ENCODE data around the gene EPHB2.
"Not testable (repeated sequence)": the region's sequence is repeated elsewhere in the genome, so short reads cannot be mapped to it uniquely, and the experiment has no call there.

Gene EPHB2

DNA sequence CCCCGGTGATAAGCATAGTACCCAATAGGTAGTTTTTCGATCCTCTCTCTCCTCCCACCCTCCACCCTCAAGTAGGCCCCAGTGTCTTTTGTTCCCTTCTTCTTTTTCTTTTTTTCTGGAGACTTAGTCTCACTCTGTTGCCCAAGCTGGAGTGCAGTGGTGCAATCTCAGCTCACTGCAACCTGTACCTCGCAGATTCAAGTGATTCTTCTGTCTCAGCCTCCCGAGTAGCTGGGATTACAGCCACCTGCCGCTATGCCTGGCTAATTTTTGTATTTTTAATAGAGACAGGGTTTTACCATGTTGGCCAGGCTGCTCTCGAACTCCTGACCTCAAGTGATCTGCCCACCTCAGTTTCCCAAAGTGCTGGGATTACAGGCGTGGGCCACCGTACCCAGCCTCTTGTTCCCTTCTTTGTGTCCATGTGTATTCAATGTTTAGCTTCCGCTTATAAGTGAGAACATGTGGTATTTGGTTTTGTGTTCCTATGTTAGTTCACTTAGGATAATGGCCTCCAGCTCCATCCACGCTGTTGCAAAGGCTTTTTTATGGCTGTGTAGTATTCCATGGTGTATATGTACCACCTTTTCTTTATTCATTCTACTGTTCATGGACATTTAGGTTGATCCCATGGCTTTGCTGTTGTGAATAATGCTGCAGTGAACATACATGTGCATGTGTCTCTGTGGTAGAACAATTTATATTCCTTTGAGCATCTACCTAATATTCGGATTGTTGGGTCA is 133.0 kb downstream of the EPHB2 start:
- DNase-seq = not testable (repeated sequence)

- no peak for DNase-seq
Observed at GRCh38 chr1:22844621-22845020, 134.0 kb downstream of the EPHB2 start.

- DNase-seq = no peak
Observed at GRCh38 chr1:22845398-22845935, 134.8 kb downstream of the EPHB2 start.

GRCh38 chr1:22846458-22846857 is 135.8 kb downstream of the EPHB2 start:
- DNase-seq = no peak

DNA sequence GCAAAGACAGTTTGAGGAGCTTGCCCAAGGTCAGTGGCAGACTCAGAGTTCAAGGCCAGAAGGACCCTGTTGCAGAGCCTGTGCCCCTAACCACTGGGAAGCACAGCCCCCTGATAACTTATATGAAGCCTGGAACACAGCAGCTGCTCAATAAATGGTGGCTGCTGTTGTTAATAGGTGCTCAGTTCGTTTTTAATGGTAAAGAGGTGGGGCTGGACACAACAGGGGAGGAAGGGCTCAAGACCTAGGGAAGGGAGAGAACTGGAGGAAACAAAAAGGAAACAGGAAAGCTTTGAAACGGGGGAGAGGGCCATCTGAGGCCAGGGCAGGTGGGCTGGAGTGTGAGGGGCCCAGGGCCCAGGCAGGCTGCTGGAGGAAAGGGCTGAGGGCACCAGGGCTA is 136.6 kb downstream of the EPHB2 start:
- DNase-seq = no peak

- DNase-seq = no peak
Observed at GRCh38 chr1:22847709-22848108, 137.1 kb downstream of the EPHB2 start.

DNA sequence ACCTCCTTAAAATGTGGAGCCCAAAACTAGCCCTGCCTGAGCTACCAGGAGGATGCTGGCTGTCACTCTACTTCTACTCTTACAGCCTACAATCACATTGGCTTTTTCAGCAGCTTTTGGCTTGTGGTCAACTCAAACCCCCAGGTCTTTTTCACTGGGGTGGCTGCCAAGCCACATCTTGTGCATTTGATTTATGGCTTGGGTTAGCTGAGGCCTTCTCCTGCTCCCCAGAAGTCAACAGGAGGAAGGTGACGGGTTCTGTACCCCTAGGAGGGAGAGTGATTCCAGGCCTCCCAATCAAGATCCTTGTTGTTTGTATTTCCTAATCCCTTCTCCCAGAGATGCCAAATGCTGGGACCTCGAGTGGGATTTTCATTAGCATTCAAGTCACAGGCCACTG is 137.8 kb downstream of the EPHB2 start:
- no peak for DNase-seq

DNA sequence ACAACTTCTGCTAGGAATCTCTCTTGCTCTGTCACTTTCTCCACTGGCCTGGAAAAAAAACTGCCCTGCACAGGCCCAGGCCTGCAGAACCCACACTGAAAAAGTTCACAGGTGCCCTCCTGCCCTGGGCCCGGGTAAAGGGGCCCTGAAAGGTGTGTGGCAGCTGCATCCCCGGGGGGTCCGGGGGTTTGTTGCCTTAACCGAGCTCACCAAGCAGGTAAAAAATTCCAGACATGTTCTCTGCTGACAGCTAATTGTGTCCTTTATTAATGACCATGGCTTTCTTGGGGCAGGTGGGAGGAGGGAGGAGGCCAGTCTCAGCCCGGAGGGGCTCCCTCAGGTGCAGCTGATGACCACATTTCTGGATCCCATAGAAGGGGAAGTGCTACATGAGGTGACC is 139.1 kb downstream of the EPHB2 start:
- DNase-seq = no peak

- DNase-seq = no peak
Observed at GRCh38 chr1:22850281-22850680, 139.6 kb downstream of the EPHB2 start.

DNA sequence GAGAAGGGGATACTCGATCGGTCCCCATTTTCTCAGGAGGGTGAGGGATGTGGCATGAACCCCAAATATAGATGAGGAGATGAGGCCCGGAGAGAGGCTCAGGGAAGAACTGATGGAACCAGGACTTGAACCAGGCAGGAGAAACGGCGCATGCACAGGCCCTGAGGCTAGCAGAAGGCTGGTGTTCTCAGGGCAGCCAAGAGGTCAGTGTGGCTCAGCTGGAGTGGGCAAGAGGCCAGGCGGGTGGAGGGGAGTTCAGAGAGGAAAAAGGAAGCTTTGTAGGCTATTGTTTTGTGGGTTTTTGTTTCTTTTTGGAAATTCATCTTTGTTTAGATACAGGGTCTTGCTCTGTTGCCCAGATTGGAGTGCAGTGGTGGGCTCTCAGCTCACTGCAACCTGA is 140.0 kb downstream of the EPHB2 start:
- DNase-seq = peak; percentile 81

DNA sequence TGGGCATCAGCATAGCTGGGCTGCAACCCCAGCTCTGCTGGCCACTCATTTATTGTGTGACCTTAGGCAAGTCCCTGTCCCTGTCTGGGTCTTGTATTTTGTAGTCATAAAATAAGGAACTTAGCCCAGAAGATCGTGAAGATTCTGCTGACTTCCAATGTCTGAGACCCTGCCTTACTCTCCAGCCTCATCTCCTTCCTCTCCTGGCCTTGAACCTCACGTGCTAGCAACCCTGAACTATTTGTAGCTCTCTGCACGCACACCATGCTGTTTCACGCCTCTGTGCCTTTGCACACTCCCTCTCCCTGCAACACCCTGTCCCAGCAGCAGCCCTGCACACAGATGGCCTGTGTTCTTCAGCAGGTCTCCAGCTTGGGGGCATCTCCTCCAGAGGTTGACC is 140.9 kb downstream of the EPHB2 start:
- no peak for DNase-seq

- DNase-seq = no peak
Observed at GRCh38 chr1:22852144-22852655, 141.6 kb downstream of the EPHB2 start.

DNA sequence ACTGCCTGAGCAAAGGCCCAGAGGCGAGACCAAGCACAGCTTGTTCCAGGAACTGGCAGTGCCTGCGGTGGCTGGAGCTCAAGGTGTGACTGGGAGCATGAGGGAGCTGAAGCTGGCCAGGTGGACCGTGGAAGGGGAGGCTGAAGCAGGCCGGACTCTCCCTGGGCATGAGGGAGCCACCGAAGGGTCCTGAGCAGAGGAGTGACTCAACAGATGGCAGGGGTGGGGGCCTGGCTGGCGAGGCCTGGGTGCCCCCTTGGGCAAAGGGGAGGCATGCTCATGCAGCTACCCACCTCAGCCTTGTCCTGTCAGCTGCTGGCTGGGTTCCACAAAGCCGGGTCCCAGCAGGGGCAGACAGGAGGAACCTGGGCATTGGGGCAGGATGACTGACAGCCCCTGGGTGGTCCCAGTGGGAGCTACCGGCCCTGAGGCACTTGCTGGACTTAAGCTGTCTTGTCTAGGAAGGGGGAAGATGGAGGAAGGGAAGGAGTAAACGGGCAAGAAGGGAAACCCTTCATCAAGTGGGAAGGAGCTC is 143.1 kb downstream of the EPHB2 start:
- DNase-seq = no peak

DNA sequence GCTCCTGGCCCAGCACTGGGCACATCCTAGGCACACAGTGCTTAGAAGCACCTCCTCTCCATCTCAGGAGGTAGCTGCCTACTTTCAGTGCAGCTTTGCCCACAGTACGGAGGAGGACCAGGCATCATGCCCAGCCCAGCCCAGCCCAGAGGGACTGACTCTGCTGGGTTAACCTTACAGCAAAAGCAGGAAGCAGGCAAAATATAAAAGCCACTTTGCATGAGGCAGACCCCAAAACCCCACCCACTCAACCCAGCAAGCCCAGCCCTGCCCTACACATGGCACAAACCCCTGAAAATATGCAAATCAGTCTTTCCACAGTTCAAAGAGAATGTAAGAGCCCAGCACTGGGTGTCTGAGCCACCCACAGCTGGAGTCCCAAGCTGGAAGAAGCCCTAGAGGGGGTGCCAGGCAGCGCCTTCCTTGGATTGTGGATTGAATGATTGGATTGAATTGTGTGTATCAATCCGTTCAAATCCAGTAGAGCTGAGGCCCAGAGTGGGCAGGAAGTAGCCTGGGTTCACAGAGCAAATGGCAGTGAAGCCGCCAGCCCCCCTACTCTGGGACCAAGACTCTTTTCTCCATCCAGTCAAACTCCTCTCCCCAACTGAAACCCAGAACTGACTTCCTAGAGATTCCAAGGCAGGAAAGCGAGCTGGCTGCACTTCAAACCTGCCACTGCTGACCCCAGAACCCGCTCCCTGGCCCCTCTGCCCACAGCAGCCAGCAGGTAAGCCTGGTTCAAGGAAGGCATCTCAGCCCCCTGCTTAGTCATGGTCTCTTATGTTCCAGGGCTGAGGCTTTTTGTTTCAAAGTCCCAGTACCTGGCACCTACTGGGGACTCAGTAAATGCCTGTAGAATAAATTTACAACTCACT is 144.3 kb downstream of the EPHB2 start:
- DNase-seq = no peak

DNA sequence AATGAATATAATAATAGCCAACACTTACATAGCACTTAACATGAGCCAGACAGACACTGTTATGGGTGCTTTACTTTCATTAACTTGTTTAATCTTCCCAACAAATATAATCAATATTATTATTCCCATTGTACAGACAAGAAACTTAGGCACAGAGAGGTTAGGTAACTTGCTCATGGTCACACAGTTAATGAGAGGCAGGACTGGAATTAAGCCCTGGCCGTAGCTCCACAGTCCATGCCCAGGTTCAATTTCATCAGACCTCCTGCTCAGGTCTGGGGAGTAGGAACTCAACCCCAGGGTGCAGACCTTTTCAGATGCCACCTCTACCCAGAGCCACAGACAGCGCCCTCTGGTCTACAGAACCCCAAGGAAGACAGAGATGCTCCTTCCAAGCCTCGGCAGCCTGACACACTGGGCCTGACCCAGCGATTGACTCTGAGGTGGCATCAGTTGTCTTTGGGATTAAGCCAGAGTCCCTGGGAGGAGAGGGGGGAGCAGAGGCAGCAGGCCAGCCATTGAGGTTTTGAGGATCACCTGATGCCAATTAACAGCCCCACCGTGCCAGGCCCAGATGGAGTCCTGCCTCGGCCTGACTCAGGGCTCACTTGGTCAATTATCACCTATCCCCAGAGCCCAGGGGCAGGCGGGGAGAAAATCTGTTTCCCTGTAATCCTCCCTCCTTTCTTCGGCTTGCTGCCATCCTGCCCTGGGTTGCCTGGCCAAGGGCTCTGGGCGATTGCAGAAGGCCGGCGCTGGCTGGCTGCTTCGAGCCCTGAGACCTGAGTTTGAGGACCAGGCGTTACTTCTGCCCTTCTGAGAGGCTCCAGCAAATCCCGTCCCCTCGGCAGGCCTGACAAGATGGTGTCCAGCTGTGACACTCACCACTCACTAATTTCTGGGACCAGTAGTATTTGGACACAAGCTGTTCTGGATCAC is 145.3 kb downstream of the EPHB2 start:
- no peak for DNase-seq

DNA sequence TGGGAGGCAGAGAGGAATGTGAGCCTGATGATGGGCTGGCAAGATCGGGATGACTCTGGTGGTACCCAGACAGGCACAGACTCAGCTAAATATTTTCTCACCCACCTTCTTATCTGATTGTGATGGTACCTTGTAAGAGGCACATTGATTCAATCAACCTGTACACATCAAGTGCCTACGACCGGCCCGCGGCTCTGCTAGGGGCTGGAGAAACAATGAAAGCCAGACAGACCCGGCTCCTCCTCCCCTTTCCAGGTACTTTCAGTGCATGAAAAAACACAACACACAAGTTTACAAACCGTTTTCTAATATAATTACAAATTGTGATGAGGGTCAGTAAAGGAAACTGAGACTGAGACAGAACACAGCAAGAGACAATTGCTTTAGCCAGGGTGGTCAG is 147.0 kb downstream of the EPHB2 start:
- DNase-seq = no peak

GRCh38 chr1:22860414-22860800 is 149.8 kb downstream of the EPHB2 start:
- DNase-seq = no peak

GRCh38 chr1:22860883-22861385 is 150.3 kb downstream of the EPHB2 start:
- DNase-seq = no peak

DNA sequence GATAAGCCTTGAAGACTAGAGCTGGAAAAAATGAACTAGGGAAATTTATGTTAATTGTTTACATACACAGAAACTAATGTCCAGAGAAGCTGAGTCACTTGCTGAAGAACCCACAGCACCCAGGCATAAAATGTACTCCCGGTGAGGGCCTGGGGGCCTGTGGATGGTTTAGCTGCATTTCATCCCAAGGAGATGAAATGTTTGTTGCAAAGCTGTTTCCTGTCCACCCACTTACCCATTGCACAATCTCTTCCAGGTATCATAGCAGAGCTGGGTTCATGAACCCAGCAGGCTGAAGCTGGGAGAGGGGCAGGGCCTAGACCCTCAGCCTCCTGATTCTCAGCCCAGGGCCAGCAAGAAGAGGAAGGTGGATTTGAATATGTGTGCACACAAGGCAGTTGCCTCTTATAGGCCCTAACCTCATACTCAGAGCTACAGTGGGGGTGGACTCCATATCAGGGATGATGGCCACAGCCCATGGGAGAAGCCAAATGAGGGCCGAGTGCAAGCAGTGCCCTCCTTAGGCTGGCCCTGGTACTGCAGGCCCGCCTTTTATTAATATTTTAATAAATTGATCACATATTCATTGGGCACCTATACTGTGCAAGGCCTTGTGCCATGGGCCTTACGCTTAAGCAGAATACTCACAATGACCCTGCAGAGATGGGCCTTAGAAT is 151.3 kb downstream of the EPHB2 start:
- peak; percentile 48 for DNase-seq

- no peak for DNase-seq
Observed at GRCh38 chr1:22862752-22863151, 152.1 kb downstream of the EPHB2 start.

- no peak for DNase-seq
Observed at GRCh38 chr1:22863766-22864165, 153.1 kb downstream of the EPHB2 start.

DNA sequence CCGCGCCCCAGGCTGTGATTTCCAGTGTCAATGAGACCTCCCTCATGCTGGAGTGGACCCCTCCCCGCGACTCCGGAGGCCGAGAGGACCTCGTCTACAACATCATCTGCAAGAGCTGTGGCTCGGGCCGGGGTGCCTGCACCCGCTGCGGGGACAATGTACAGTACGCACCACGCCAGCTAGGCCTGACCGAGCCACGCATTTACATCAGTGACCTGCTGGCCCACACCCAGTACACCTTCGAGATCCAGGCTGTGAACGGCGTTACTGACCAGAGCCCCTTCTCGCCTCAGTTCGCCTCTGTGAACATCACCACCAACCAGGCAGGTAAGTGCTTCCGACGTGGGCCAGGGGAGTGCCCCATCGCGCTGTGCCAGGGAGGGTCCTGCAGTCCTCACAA is 154.2 kb downstream of the EPHB2 start:
- no peak for DNase-seq
